ENCODE data around the gene ALOX15. TPM values are rescaled to one million over a fixed set of nuclear protein-coding genes. Genes with fewer than 3 reads are reported as not detected.

ALOX15 gene
- total RNA-seq, 1 donor from 2014 or later, result not detected

- no peak for DNase-seq
- H3K4me1 Mint-ChIP-seq (ENCODE audit: low read depth, unreplicated experiment), result no peaks in the 10 kb centered on the region
- H3K36me3 Mint-ChIP-seq (ENCODE audit: unreplicated experiment), result no peaks in the 10 kb centered on the region
- H3K4me3 Mint-ChIP-seq (ENCODE audit: unreplicated experiment), result no peak overlapping the region
- no peaks in the 10 kb centered on the region for H3K9me3 Mint-ChIP-seq (ENCODE audit: unreplicated experiment)
- H3K27me3 Mint-ChIP-seq (ENCODE audit: unreplicated experiment), result no peaks in the 10 kb centered on the region
- TF ChIP-seq, protein P1, sequence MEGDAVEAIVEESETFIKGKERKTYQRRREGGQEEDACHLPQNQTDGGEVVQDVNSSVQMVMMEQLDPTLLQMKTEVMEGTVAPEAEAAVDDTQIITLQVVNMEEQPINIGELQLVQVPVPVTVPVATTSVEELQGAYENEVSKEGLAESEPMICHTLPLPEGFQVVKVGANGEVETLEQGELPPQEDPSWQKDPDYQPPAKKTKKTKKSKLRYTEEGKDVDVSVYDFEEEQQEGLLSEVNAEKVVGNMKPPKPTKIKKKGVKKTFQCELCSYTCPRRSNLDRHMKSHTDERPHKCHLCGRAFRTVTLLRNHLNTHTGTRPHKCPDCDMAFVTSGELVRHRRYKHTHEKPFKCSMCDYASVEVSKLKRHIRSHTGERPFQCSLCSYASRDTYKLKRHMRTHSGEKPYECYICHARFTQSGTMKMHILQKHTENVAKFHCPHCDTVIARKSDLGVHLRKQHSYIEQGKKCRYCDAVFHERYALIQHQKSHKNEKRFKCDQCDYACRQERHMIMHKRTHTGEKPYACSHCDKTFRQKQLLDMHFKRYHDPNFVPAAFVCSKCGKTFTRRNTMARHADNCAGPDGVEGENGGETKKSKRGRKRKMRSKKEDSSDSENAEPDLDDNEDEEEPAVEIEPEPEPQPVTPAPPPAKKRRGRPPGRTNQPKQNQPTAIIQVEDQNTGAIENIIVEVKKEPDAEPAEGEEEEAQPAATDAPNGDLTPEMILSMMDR (IDR thresholded peaks at IDR 0.05; ENCODE audit: partially characterized antibody, unreplicated experiment), result no peak
- no peak overlapping the region for H3K27ac Mint-ChIP-seq (ENCODE audit: unreplicated experiment)
These were observed 37.1 kb upstream of the ALOX15 start for GRCh38 chr17:4678448-4679026.

GRCh38 chr17:4676791-4677190, 35.3 kb upstream of the ALOX15 start:
- no peak for DNase-seq
- Mint-ChIP-seq H3K27me3 (ENCODE audit: unreplicated experiment) (no peaks in the 10 kb centered on the region), H3K36me3 (ENCODE audit: unreplicated experiment) (no peaks in the 10 kb centered on the region), H3K4me3 (ENCODE audit: unreplicated experiment) (no peak overlapping the region), H3K4me1 (ENCODE audit: low read depth, unreplicated experiment) (no peaks in the 10 kb centered on the region), H3K9me3 (ENCODE audit: unreplicated experiment) (peaks cover 3% of the 10 kb centered on the region), H3K27ac (ENCODE audit: unreplicated experiment) (no peak overlapping the region)
- TF ChIP-seq, protein P1 (IDR thresholded peaks at IDR 0.05; ENCODE audit: partially characterized antibody, unreplicated experiment), result no peak

- Mint-ChIP-seq H3K9me3 (ENCODE audit: unreplicated experiment) (peaks cover 3% of the 10 kb centered on the region), H3K27ac (ENCODE audit: unreplicated experiment) (no peak overlapping the region), H3K27me3 (ENCODE audit: unreplicated experiment) (no peaks in the 10 kb centered on the region), H3K36me3 (ENCODE audit: unreplicated experiment) (no peaks in the 10 kb centered on the region), H3K4me3 (ENCODE audit: unreplicated experiment) (no peak overlapping the region), H3K4me1 (ENCODE audit: low read depth, unreplicated experiment) (no peaks in the 10 kb centered on the region)
- no peak for DNase-seq
- TF ChIP-seq, protein P1 (IDR thresholded peaks at IDR 0.05; ENCODE audit: partially characterized antibody, unreplicated experiment), result no peak
These were observed 34.3 kb upstream of the ALOX15 start for GRCh38 chr17:4675791-4676190.

DNA sequence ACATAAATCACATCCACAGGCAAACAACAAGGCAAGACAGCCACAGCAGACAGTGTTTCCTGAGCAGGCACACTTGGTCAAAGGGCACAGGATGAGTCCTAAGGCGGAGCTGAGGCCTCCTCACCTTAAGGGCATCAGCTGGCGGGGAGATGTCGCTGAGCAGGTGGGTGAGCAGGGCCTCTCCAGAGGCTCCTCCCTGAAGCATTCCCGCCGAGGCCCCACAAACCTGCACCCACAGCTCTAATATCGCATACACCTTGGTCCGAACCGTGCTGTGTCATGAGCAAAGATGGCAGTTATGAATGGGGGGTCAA, 33.2 kb upstream of the ALOX15 start:
- TF ChIP-seq, protein P1 (IDR thresholded peaks at IDR 0.05; ENCODE audit: partially characterized antibody, unreplicated experiment), result no peak
- Mint-ChIP-seq H3K36me3 (ENCODE audit: unreplicated experiment) (no peaks in the 10 kb centered on the region), H3K9me3 (ENCODE audit: unreplicated experiment) (peaks cover 3% of the 10 kb centered on the region), H3K4me1 (ENCODE audit: low read depth, unreplicated experiment) (no peaks in the 10 kb centered on the region), H3K27ac (ENCODE audit: unreplicated experiment) (no peak overlapping the region), H3K27me3 (ENCODE audit: unreplicated experiment) (no peaks in the 10 kb centered on the region), H3K4me3 (ENCODE audit: unreplicated experiment) (no peak overlapping the region)
- DNase-seq, result no peak

DNA sequence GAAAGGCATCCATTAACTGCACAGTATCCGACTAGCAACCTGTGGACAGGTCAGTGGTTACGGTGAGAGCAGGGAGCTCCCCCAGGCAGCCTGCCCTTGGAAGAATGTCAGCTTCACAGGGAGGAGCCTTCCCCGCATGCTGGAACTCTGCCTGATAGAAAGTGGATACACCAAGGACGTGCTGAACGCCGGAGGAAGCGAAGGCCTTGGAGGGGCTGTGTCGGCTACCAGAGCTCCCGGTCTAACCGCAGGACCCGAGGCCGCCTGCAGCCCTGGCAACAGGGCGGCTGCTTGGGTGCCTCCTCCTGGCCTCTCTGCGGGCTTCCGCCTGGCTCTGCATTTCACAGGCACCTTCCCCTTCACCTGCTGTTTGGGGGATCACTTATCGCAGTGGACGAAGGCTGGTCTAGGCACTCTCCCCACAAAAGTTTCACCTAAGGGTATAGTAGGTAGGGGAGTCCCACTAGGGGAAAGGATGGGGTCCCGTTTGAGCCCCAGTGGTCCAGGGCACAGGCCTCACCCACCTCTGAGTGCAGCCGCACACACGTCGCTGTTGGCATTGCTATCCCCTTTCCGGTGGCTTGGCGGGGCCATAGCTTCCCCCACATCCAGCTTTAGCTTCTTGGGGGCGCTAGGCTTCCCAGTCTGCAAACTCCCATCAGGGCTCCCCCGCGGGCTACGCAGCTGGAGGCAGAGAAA, 32.7 kb upstream of the ALOX15 start:
- Mint-ChIP-seq H3K4me1 (ENCODE audit: low read depth, unreplicated experiment) (no peaks in the 10 kb centered on the region), H3K9me3 (ENCODE audit: unreplicated experiment) (peaks cover 3% of the 10 kb centered on the region), H3K27ac (ENCODE audit: unreplicated experiment) (no peak overlapping the region), H3K4me3 (ENCODE audit: unreplicated experiment) (no peak overlapping the region), H3K27me3 (ENCODE audit: unreplicated experiment) (peaks cover 1% of the 10 kb centered on the region), H3K36me3 (ENCODE audit: unreplicated experiment) (no peaks in the 10 kb centered on the region)
- TF ChIP-seq, protein P1 (IDR thresholded peaks at IDR 0.05; ENCODE audit: partially characterized antibody, unreplicated experiment), result no peak
- no peak for DNase-seq

Data from glutamatergic neuron (in vitro differentiated cells).